Limb (tissue), 2 donors: Measurements from ENCODE around the gene APH1B.
A peak's percentile ranks its signal among the peaks of the same experiment; 100 is the strongest.

Experiments used
- DNase-seq, 2 donors: peaks; one replicate each; pipeline ENCODE4 v3.0.0-alpha.2; 2016; ENCODE audit errors: extremely low spot score in 2 of 2

Gene APH1B

GRCh38 chr15:63252292-63252691, 25.1 kb upstream of the APH1B start:
- DNase-seq = no peak

- DNase-seq = no peak
These were observed 22.4 kb upstream of the APH1B start for GRCh38 chr15:63254991-63255390.

- no peak for DNase-seq
These were observed 21.9 kb upstream of the APH1B start for GRCh38 chr15:63255489-63255990.

GRCh38 chr15:63256433-63257274, 20.8 kb upstream of the APH1B start:
- peak in 1 of 2 donors; percentile 72 for DNase-seq

GRCh38 chr15:63258658-63259057, 18.7 kb upstream of the APH1B start:
- DNase-seq = no peak

- no peak for DNase-seq
These were observed 16.6 kb upstream of the APH1B start for GRCh38 chr15:63260791-63261190.

DNA sequence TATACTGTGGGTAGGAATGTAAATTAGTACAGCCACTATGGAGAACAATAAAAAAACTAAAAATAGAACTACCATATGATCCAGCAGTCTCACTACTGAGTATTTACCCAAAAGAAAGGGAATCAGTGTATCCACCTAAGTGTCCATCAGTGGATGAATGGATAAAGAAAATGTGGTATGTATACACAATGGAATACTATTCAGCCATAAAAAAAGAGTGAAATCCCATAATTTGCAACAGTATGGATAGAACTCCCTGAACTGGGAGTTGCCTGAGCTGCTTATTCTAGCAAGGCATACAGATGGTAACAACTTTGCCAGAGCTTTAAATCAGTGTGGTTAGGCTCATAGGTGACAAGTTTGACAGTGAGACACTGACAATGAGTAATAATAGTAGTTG, 16.1 kb upstream of the APH1B start:
- DNase-seq = no peak

DNA sequence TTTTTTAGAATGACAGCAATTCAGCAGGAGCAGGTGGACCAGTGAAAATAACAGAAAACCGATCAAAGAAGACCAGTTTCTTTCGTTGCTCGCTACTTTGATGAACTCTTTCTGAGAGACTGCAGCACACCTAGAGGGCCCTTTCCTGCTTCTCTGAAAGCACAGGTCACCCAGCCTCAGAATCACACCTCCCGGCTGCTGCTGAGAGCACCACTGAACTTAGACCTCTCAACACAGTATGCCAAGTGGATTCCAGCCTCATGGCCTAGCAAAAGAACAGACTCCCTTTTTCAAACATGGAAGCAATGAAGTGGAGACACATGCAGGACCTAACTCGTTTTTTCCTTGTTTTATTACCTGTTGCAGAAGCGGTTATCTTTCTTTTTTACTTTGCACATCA, 13.9 kb upstream of the APH1B start:
- DNase-seq = no peak

GRCh38 chr15:63264688-63265293, 12.6 kb upstream of the APH1B start:
- peak in 1 of 2 donors; percentile 52 for DNase-seq

GRCh38 chr15:63274427-63274826, 3.0 kb upstream of the APH1B start:
- no peak for DNase-seq

DNA sequence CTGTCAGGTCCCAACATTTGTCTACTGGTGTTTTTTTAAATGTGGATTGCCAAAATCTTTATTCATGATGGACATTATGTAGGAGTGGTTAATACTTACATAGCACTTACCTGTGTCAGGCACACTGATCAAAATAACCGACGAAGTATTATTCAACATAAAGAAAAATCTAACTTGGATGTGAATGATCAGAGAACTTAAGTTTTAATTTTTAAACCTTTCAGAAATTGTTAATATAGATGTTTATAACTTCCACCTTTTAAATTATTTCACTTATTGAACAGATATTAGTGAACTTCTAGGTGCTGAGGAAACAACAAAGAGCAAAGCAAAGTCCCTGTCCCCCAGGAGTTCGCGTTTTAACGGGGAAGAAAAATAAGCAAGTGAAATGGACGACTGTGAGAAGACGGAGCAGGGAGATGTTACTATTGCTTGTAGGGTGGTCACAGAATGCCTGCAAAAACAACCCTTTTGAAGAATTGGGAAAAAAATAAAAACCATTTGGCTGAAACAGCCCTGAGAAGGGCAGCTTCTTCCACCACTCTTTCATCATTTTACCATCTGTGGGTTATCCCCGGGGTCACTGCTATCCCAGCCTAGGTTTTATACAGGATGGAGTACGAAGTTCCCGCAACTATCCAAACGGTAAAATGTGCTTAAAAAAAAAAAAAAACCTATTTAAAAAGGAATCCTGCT, 915 bp upstream of the APH1B start:
- DNase-seq = no peak

GRCh38 chr15:63277893-63278456, 570 bp downstream of the APH1B start:
- DNase-seq = peak in 1 of 2 donors; percentile 34

- no peak for DNase-seq
These were observed 5.7 kb downstream of the APH1B start for GRCh38 chr15:63283126-63283525.

DNA sequence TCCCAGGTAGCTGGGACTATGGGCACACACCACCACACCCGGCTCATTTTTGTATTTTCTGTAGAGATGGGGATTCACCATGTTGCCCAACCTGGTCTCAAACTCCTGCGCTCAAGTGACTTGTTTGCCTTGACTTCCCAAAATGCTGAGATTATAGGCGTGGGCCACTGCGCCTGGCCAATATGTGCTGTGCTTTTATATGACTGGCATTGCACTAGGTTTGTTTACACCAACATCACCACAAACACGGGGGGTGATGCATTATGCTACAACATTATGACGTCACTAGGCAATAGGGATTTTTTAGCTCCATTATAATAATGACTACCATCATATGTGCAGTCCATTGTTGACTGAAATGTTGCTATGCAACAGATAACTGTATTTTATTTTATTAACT, 6.9 kb downstream of the APH1B start:
- no peak for DNase-seq

DNA sequence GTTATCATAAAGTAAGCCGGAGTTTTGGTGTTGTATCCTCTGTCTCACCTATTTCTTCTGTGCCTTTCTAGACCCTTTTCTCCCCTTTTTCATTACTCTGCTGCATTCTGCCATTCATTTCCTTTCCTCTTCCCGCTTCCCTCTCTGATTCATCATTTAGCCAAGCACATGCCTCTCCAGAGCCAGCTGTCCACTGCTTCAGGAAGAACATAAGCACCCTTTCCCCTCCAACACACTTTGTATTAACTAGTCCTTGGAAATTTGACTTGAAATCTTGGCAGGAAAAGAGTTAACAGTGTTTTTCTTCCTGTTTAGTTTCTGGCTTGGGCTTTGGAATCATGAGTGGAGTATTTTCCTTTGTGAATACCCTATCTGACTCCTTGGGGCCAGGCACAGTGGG, 9.7 kb downstream of the APH1B start:
- DNase-seq = no peak

- DNase-seq = no peak
These were observed 10.9 kb downstream of the APH1B start for GRCh38 chr15:63288342-63288741.

DNA sequence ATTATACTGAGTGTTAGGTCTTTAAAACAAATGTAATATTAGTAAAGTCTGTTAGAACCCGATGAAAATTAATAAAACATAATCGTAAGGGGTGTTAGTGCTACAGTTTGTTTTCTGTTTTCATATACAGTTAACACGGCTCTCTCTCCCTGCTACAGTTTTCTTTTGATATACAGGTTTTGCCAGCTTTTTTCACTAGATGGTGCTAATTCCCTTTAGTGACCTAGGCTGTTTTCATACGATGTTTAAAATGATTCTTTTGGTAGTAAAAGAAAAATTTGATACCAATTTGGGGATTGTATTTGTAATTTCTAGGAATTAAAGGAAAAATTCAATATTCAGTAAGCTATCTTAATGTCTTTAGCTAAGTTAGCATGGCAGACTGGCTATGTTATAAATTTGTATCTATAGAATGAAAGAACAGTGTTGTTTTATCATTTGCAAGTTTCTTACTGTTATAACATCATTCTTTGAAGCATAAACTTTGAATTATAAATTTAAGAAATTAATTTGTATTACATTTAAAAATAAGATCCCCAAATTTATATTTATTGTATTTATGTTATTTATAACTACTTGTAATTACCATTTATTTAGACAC, 11.5 kb downstream of the APH1B start:
- DNase-seq = peak in 1 of 2 donors; percentile 82

DNA sequence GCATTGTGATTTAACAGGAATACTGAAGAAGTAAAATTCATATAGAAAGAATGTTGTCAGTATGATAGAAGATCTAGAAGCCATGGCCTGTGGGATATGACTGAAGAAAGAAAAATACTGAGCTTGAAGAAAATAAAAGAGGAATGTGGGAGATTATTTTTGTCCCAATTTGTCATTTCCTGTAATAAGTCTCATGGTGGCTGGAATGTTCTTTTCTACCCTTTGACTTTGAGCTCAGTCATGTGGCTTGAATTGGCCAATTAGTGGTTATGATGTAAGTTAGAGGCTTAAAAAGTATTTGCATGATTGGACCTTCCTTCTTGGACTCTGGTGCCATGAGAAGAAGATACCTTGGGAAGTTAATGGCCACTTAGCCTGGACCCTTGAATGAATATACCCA, 14.1 kb downstream of the APH1B start:
- DNase-seq = no peak

GRCh38 chr15:63292241-63292640, 14.8 kb downstream of the APH1B start:
- no peak for DNase-seq

DNA sequence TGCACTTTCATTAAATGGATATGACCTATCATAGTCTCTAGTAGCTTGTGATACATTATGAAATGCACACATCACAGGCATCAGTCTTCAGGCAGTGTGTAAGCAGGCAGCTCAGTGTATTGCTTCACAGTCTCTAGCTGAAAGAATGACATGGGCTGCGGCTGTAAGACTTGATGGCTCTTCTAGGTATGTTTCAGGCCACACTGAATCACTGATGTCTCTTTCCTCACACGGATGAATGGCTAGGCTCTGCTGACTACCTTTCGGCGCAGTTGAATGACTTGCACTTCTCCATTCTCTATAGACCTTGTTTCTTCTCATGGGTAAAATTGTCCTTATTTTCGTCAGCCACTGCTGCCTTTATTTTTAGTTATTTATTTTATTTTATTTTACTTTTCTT, 15.4 kb downstream of the APH1B start:
- no peak for DNase-seq

- no peak for DNase-seq
These were observed 17.0 kb downstream of the APH1B start for GRCh38 chr15:63294359-63294758.

DNA sequence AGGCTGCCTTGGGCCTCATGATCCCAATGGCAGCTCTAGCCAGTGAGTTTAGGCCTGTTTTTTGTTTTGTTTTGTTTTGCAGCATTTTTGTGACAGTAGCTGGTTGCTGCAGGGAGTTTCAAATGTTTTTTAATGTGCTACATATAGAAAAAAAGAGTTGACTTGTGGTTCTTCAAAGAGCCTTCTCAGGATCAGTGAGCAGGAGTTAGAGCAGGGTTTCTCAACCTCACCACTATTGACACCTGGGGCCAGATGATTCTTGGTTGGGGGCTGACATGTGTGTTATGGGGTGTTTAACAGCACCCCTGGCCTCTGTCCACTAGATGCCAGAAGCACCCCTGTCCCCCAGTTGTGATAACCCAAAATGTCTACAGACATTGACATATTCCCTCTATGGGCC, 17.9 kb downstream of the APH1B start:
- no peak for DNase-seq
